HG03095 (cell line): ENCODE measurements around the gene CCDC194.
"Not testable (repeated sequence)": the region's sequence is repeated elsewhere in the genome, so short reads cannot be mapped to it uniquely, and the experiment has no call there.

ENCODE experiments used
- ATAC-seq: cut with Tn5 transposase; IDR thresholded peaks from one replicate; pipeline ENCODE4 v1.9.1; 2021; ENCODE audit warnings: moderate library complexity; ENCODE audit not compliant: unreplicated experiment

CCDC194 gene

GRCh38 chr19:17376935-17377600 lies 16.9 kb downstream of the CCDC194 start, which contains the start of gene PLVAP:
Gene PLVAP, minus strand, starts transcription at chr19:17377342. Its CDS starts 54 bp downstream, at chr19:17377288.
- ATAC-seq = no peak

- peak; percentile 73 for ATAC-seq
Observed at GRCh38 chr19:17370026-17370587, 23.9 kb downstream of the CCDC194 start.

- no peak for ATAC-seq
Observed at GRCh38 chr19:17365361-17365760, 28.6 kb downstream of the CCDC194 start.

- ATAC-seq = not testable (repeated sequence)
Observed at GRCh38 chr19:17363852-17364605, 30.0 kb downstream of the CCDC194 start.

- ATAC-seq = no peak
Observed at GRCh38 chr19:17359905-17360800, 33.8 kb downstream of the CCDC194 start.

- ATAC-seq = no peak
Observed at GRCh38 chr19:17358395-17358794, 35.6 kb downstream of the CCDC194 start.

GRCh38 chr19:17357724-17358123 lies 36.3 kb downstream of the CCDC194 start:
- no peak for ATAC-seq

- ATAC-seq = no peak
Observed at GRCh38 chr19:17357078-17357666, 36.8 kb downstream of the CCDC194 start.

- ATAC-seq = no peak
Observed at GRCh38 chr19:17353386-17353785, 40.6 kb downstream of the CCDC194 start.

GRCh38 chr19:17352608-17353280 lies 41.3 kb downstream of the CCDC194 start:
- ATAC-seq = no peak

GRCh38 chr19:17351815-17352435 lies 42.1 kb downstream of the CCDC194 start:
- ATAC-seq = no peak

GRCh38 chr19:17348700-17349099 lies 45.3 kb downstream of the CCDC194 start:
- ATAC-seq = no peak

- no peak for ATAC-seq
Observed at GRCh38 chr19:17347877-17348276, 46.1 kb downstream of the CCDC194 start.

- no peak for ATAC-seq
Observed at GRCh38 chr19:17347361-17347760, 46.6 kb downstream of the CCDC194 start.

GRCh38 chr19:17346109-17346671 lies 47.8 kb downstream of the CCDC194 start:
- no peak for ATAC-seq

GRCh38 chr19:17341845-17342244 lies 52.2 kb downstream of the CCDC194 start:
- no peak for ATAC-seq

GRCh38 chr19:17341386-17341785 lies 52.6 kb downstream of the CCDC194 start:
- no peak for ATAC-seq

- no peak for ATAC-seq
Observed at GRCh38 chr19:17340871-17341357, 53.1 kb downstream of the CCDC194 start.
